HCT116 (cell line): ENCODE measurements around the gene MTA1. TPM values are rescaled to one million over a fixed set of nuclear protein-coding genes. Genes with fewer than 3 reads are reported as not detected.

Source experiments
- ATAC-seq: fragments of 200-7000 bp; cut with Tn5 transposase; 2 replicates; pipeline ENCODE4 v1.9.1; 2020; ENCODE audit warnings: mild to moderate bottlenecking, moderate library complexity
- BruUV-seq: library from RNA; stranded (reverse); fragments of 400-500 nt; replicated peaks from 2 replicates; lab custom pipeline; 2021; lab: Mats Ljungman, UMichigan
- CTCF ChIA-PET: fragments of 300-600 bp; sonication (Branson Sonifier 250); formaldehyde crosslinking; loops from one replicate; lab custom pipeline; 2021; ENCODE audit warnings: antibody characterized with exemption; lab: Charles Lee
- POLR2A ChIA-PET: fragments of 300-600, 350-600 bp; sonication (Branson Sonifier 250); formaldehyde crosslinking; loops from one replicate; lab custom pipeline; 2021; ENCODE audit warnings: antibody characterized with exemption; lab: Charles Lee
- RAD21 ChIA-PET, 2 experiments: fragments of 300-600 bp; sonication (Branson Sonifier 250); formaldehyde crosslinking; loops; one replicate each; lab custom pipeline; 2023; ENCODE audit warnings: low total read pairs in 2 of 2; ENCODE audit not compliant: uncharacterized antibody in 2 of 2, unreplicated experiment in 2 of 2, low non-redundant PET in 1 of 2; lab: Charles Lee
- DNase-seq: peaks from one replicate; pipeline ENCODE4 v3.0.0-alpha.2; 2010; ENCODE audit warnings: low read depth, low spot score
- H2AFZ ChIP-seq: fragments of 200-600 bp; shearing (Covaris generic), sonication (generic); 2 replicates; pipeline ENCODE4 v1.6.1; 2017; ENCODE audit warnings: low read depth, mixed run types, mixed read lengths, antibody characterized with exemption, low read length; ENCODE audit not compliant: poor library complexity, severe bottlenecking
- H3K27ac ChIP-seq: 2 replicates; pipeline ENCODE4 v1.5.1; 2012; ENCODE audit warnings: low read depth, low read length
- H3K27me3 ChIP-seq: fragments of 200-600 bp; sonication (generic); 2 replicates; pipeline ENCODE4 v1.6.1; 2016; ENCODE audit warnings: mixed run types, low read length, mixed read lengths; ENCODE audit not compliant: insufficient read depth
- H3K36me3 ChIP-seq, 2 experiments: fragments of 200-500 bp in 1 of 2; fragments of 200-600 bp in 1 of 2; sonication (Bioruptor generic) in 1 of 2; sonication (generic) in 1 of 2; 2 replicates each; pipeline versions ENCODE4 v1.5.1 to v1.6.1; 2014 to 2016; ENCODE audit warnings: low read length in 2 of 2, inconsistent platforms in 1 of 2, mixed read lengths in 1 of 2, mixed run types in 1 of 2; ENCODE audit not compliant: insufficient read depth in 2 of 2, control insufficient read depth in 1 of 2
- H3K4me1 ChIP-seq, 2 experiments: fragments of 200-600 bp in 1 of 2; sonication (generic) in 1 of 2; 2 replicates each; pipeline versions ENCODE4 v1.5.1 to v1.6.1; 2012 to 2017; ENCODE audit warnings: low read length in 2 of 2, inconsistent platforms in 1 of 2, mild to moderate bottlenecking in 1 of 2, mixed read lengths in 1 of 2, mixed run types in 1 of 2, moderate library complexity in 1 of 2; ENCODE audit not compliant: insufficient read depth in 2 of 2, control insufficient read depth in 1 of 2
- H3K4me2 ChIP-seq: fragments of 200-600 bp; sonication (generic); 2 replicates; pipeline ENCODE4 v1.6.1; 2017; ENCODE audit warnings: mixed run types, low read length, mixed read lengths
- H3K4me3 ChIP-seq, 2 experiments: fragments of 200-600 bp in 1 of 2; sonication (generic) in 1 of 2; replicated peaks in 1 of 2; 2 replicates each; pipeline ENCODE4 v1.5.1; 2011 to 2016; ENCODE audit warnings: low read length in 2 of 2, control low read depth in 1 of 2, low read depth in 1 of 2, mild to moderate bottlenecking in 1 of 2, mixed read lengths in 1 of 2, mixed run types in 1 of 2
- H3K79me2 ChIP-seq: fragments of 200-600 bp; sonication (generic); 2 replicates; pipeline ENCODE4 v1.6.1; 2017; ENCODE audit warnings: mild to moderate bottlenecking, mixed run types, low read length, moderate library complexity, mixed read lengths; ENCODE audit not compliant: insufficient read depth
- H3K9ac ChIP-seq: fragments of 200-600 bp; sonication (generic); 2 replicates; pipeline ENCODE4 v1.6.1; 2016; ENCODE audit warnings: low read length, mixed read lengths
- H3K9me2 ChIP-seq: fragments of 200-600 bp; sonication (generic), shearing (Covaris generic); 2 replicates; pipeline ENCODE4 v1.6.1; 2017; ENCODE audit warnings: mixed run types, mild to moderate bottlenecking, moderate library complexity; ENCODE audit not compliant: insufficient read depth
- H3K9me3 ChIP-seq, 2 experiments: fragments of 200-500 bp in 1 of 2; fragments of 200-600 bp in 1 of 2; sonication (Bioruptor generic) in 1 of 2; sonication (generic) in 1 of 2; 2 replicates each; pipeline ENCODE4 v1.6.1; 2014 to 2017; ENCODE audit warnings: low read length in 2 of 2, mixed read lengths in 2 of 2, inconsistent platforms in 1 of 2, low read depth in 1 of 2, mild to moderate bottlenecking in 1 of 2, mixed run types in 1 of 2, moderate library complexity in 1 of 2; ENCODE audit not compliant: control insufficient read depth in 1 of 2, insufficient read depth in 1 of 2
- H4K20me1 ChIP-seq: fragments of 200-600 bp; sonication (generic), shearing (Covaris generic); 2 replicates; pipeline ENCODE4 v1.6.1; 2017; ENCODE audit warnings: mixed run types, mild to moderate bottlenecking, moderate library complexity; ENCODE audit not compliant: insufficient read depth
- ATF3 ChIP-seq: IDR thresholded peaks from 2 replicates; pipeline ENCODE4 v1.6.1; 2012
- CTCF ChIP-seq, 3 experiments: fragments of 200-600 bp in 1 of 3; sonication (generic) in 1 of 3; IDR thresholded peaks in 2 of 3; conservative IDR thresholded peaks in 1 of 3; 2 replicates each; pipeline ENCODE4 v1.5.1; 2012 to 2017; ENCODE audit warnings: low read depth in 2 of 3, low read length in 2 of 3, antibody characterized with exemption in 1 of 3, borderline replicate concordance in 1 of 3, control low read depth in 1 of 3, mild to moderate bottlenecking in 1 of 3, mixed read lengths in 1 of 3, mixed run types in 1 of 3, moderate library complexity in 1 of 3; ENCODE audit not compliant: insufficient read depth in 1 of 3
- ELF1 ChIP-seq: IDR thresholded peaks from 2 replicates; pipeline ENCODE4 v1.6.1; 2012; ENCODE audit warnings: low read depth, borderline replicate concordance
- MAX ChIP-seq: IDR thresholded peaks from 2 replicates; pipeline ENCODE4 v1.6.1; 2012
- REST ChIP-seq: IDR thresholded peaks from 2 replicates; pipeline ENCODE4 v1.6.1; 2012; ENCODE audit warnings: low read depth
- SP1 ChIP-seq: IDR thresholded peaks from 2 replicates; pipeline ENCODE4 v1.6.1; 2012; ENCODE audit warnings: low read depth
- SRF ChIP-seq: IDR thresholded peaks from 2 replicates; pipeline ENCODE4 v1.6.1; 2012; ENCODE audit warnings: low read depth
- intact Hi-C: fragments of 100-400 bp; cut with micrococcal nuclease; formaldehyde crosslinking; loops from 2 replicates; pipeline ENCODE4 v1.10.0; 2022
- total RNA-seq: library from RNA; stranded (reverse); gene quantifications from one replicate; pipeline ENCODE4 v1.2.1, GENCODE V29; 2021; ENCODE audit not compliant: unreplicated experiment

Gene MTA1
- total RNA-seq, 1 experiment from 2014 or later = 229 TPM

GRCh38 chr14:105392131-105393090, 27.2 kb upstream of the MTA1 start:
- no peak for ATAC-seq

More at GRCh38 chr14:105392131-105393090, 27.2 kb upstream of the MTA1 start:
- Histone ChIP-seq H3K9ac (no peak overlapping the region), H3K9me2 (no peaks in the 10 kb centered on the region), H3K36me3 (no peaks in the 10 kb centered on the region), H3K27ac (no peak overlapping the region), H3K27me3 (no peaks in the 10 kb centered on the region), H3K4me3 (no peak overlapping the region), H3K9me3 (no peaks in the 10 kb centered on the region), H3K79me2 (no peaks in the 10 kb centered on the region), H3K4me1 (peaks cover 13 to 15% of the 10 kb centered on the region in 2 experiments; a peak in 3 of 4 replicates), H3K4me2 (no peak overlapping the region), H4K20me1 (no peaks in the 10 kb centered on the region), H2AFZ (no peak overlapping the region)
- TF ChIP-seq ATF3 (no peak), SP1 (no peak), CTCF (IDR thresholded peaks at IDR 0.05 in 2 of 3, conservative IDR thresholded peaks at IDR 0.05 in 1 of 3; ENCODE audit: borderline replicate concordance in 1 of 3, insufficient read depth in 1 of 3, low read depth in 2 of 3, low read length in 2 of 3) (no peak), REST (no peak), SRF (no peak), MAX (no peak), ELF1 (no peak)
- POLR2A ChIA-PET = no interaction called here
- RAD21 ChIA-PET = no interaction called here
- BruUV-seq = no TSS peak
- no peak for DNase-seq
- intact Hi-C loops = no loop called here
- CTCF ChIA-PET = no interaction called here
